Fibroblast of lung (primary cell): Measurements from ENCODE around the gene RASSF4.

Experiments
- CTCF ChIP-seq, 2 donors: IDR thresholded peaks in 1 of 2; conservative IDR thresholded peaks in 1 of 2; 1 replicate in 1 of 2; 2 replicates in 1 of 2; pipeline ENCODE4 v1.5.1; 2011 to 2012; ENCODE audit warnings: low read length in 2 of 2, control low read depth in 1 of 2, inconsistent platforms in 1 of 2, low read depth in 1 of 2, mild to moderate bottlenecking in 1 of 2
- EZH2 ChIP-seq: IDR thresholded peaks from 2 replicates; pipeline ENCODE4 v1.5.1; 2012; ENCODE audit warnings: low read length, control low read depth, mild to moderate bottlenecking; ENCODE audit errors: missing control alignments

- TF ChIP-seq CTCF (conservative IDR thresholded peaks at IDR 0.05 in 1 of 2, IDR thresholded peaks at IDR 0.05 in 1 of 2; ENCODE audit: low read depth in 1 of 2, low read length in 2 of 2) (no peak), EZH2 (no peak)
These were observed 74.7 kb downstream of the RASSF4 start for GRCh38 chr10:45034301-45034700.
